ENCODE data around the gene IMPA2.

GRCh38 chr18:11986061-11986460, 4.8 kb downstream of the IMPA2 start:
- TF ChIP-seq CTCF (conservative IDR thresholded peaks at IDR 0.05 in 1 of 2, IDR thresholded peaks at IDR 0.05 in 1 of 2; ENCODE audit: extremely low read depth in 1 of 2, insufficient read depth in 1 of 2, low read depth in 1 of 2, low read length in 2 of 2) (no peak), EZH2 (IDR thresholded peaks at IDR 0.05; ENCODE audit: borderline replicate concordance, low read length) (no peak)
